GM12878 (cell line): Measurements from ENCODE around the gene SYNDIG1. TPM values are rescaled to one million over a fixed set of nuclear protein-coding genes. Genes with fewer than 3 reads are reported as not detected.

ENCODE experiments used
- ATAC-seq: fragments of 200-7000 bp; cut with Tn5 transposase; 3 replicates; pipeline ENCODE4 v1.9.1; 2020; ENCODE audit warnings: mild to moderate bottlenecking, moderate library complexity
- BruUV-seq: library from RNA; stranded (reverse); fragments of 400-500 nt; replicated peaks from 2 replicates; lab custom pipeline; 2021; lab: Mats Ljungman, UMichigan
- CTCF ChIA-PET: fragments of 300-600 bp; sonication (Branson Sonifier 250); formaldehyde crosslinking; extraction: SDS; loops from one replicate; lab custom pipeline; 2021; ENCODE audit warnings: inconsistent platforms; lab: Yijun Ruan, JAX
- POLR2A ChIA-PET: fragments of 350-600 bp; formaldehyde crosslinking; extraction: SDS; loops from one replicate; lab custom pipeline; 2021; ENCODE audit warnings: inconsistent platforms; lab: Charles Lee
- RAD21 ChIA-PET: fragments of 300-600 bp; sonication (Branson Sonifier 250); formaldehyde crosslinking; loops from one replicate; lab custom pipeline; 2023; ENCODE audit warnings: antibody characterized with exemption; ENCODE audit not compliant: unreplicated experiment; lab: Charles Lee
- SMC1A ChIA-PET: fragments of 300-600 bp; sonication (Branson Sonifier 250); formaldehyde crosslinking; loops from one replicate; lab custom pipeline; 2023; ENCODE audit not compliant: unreplicated experiment, uncharacterized antibody; lab: Charles Lee
- DNase-seq: peaks from one replicate; pipeline ENCODE4 v3.0.0-alpha.2; 2011; ENCODE audit warnings: low read depth, low spot score
- FAIRE-seq: peaks from 3 replicates; lab custom pipeline; 2011; peaks lifted over from hg19 to GRCh38; lab: Jason Lieb, UNC
- H2AFZ ChIP-seq: 2 replicates; pipeline ENCODE4 v1.6.0; 2011; ENCODE audit warnings: low read depth, low read length, control low read depth; ENCODE audit not compliant: control insufficient read depth
- H3K27ac ChIP-seq: 2 replicates; pipeline ENCODE4 v1.5.1; 2011; ENCODE audit warnings: control low read depth; ENCODE audit not compliant: control insufficient read depth, insufficient read depth
- H3K27me3 ChIP-seq, 2 experiments: replicated peaks in 1 of 2; 2 replicates each; pipeline versions ENCODE4 v1.6.0 to v1.6.1; 2011; ENCODE audit warnings: low read length in 1 of 2; ENCODE audit not compliant: control insufficient read depth in 2 of 2, insufficient read depth in 2 of 2
- H3K36me3 ChIP-seq, 2 experiments: 2 replicates each; pipeline ENCODE4 v1.5.1; 2011; ENCODE audit warnings: low read length in 1 of 2; ENCODE audit not compliant: control insufficient read depth in 2 of 2, insufficient read depth in 2 of 2
- H3K4me1 ChIP-seq: 2 replicates; pipeline ENCODE4 v1.6.1; 2011; ENCODE audit warnings: mild to moderate bottlenecking, low read length, moderate library complexity, mixed read lengths; ENCODE audit not compliant: control insufficient read depth, insufficient read depth
- H3K4me2 ChIP-seq: 2 replicates; pipeline ENCODE4 v1.6.0; 2011; ENCODE audit warnings: control low read depth; ENCODE audit not compliant: control insufficient read depth, insufficient read depth
- H3K4me3 ChIP-seq: fragments of 200-600 bp; sonication (generic); 2 replicates; pipeline ENCODE4 v1.5.1; 2016
- H3K79me2 ChIP-seq: 2 replicates; pipeline ENCODE4 v1.6.0; 2011; ENCODE audit warnings: low read length; ENCODE audit not compliant: control insufficient read depth, insufficient read depth
- H3K9ac ChIP-seq: 2 replicates; pipeline ENCODE4 v1.8.0; 2011; ENCODE audit warnings: low read length, control low read depth, mixed read lengths; ENCODE audit not compliant: control insufficient read depth, insufficient read depth
- H3K9me3 ChIP-seq: replicated peaks from 3 replicates; pipeline ENCODE4 v1.5.1; 2011; ENCODE audit warnings: mild to moderate bottlenecking, low read length; ENCODE audit not compliant: control insufficient read depth, insufficient read depth
- H4K20me1 ChIP-seq: 2 replicates; pipeline ENCODE4 v1.6.0; 2011; ENCODE audit not compliant: control insufficient read depth, insufficient read depth
- ASH2L ChIP-seq: fragments of 300-600, 200-600 bp; sonication (generic); IDR thresholded peaks from 2 replicates; pipeline ENCODE4 v1.6.1; 2017; ENCODE audit warnings: low read depth, mild to moderate bottlenecking, borderline replicate concordance
- ATF7 ChIP-seq: fragments of 450-650 bp; IDR thresholded peaks from 2 replicates; pipeline ENCODE4 v1.6.1; 2016; ENCODE audit warnings: low read depth, mild to moderate bottlenecking
- CEBPB ChIP-seq, 2 experiments: fragments of 150-350 bp in 1 of 2; IDR thresholded peaks; 2 replicates each; pipeline ENCODE4 v1.6.1; 2012 to 2014; ENCODE audit warnings: low read depth in 2 of 2, low read length in 2 of 2, borderline replicate concordance in 1 of 2, inconsistent platforms in 1 of 2
- CHD4 ChIP-seq: fragments of 200-600 bp; sonication (generic); IDR thresholded peaks from 2 replicates; pipeline ENCODE4 v1.6.1; 2016; ENCODE audit warnings: mild to moderate bottlenecking
- EP300 ChIP-seq, 2 experiments: fragments of 150-350 bp in 1 of 2; IDR thresholded peaks; 2 replicates each; pipeline ENCODE4 v1.6.1; 2011 to 2012; ENCODE audit warnings: low read depth in 2 of 2, low read length in 2 of 2, borderline replicate concordance in 1 of 2, improper control_type of control experiment in 1 of 2, inconsistent platforms in 1 of 2; ENCODE audit not compliant: control insufficient read depth in 1 of 2
- MYB ChIP-seq: fragments of 150-350 bp; IDR thresholded peaks from 2 replicates; pipeline ENCODE4 v1.6.1; 2014; ENCODE audit warnings: mild to moderate bottlenecking, low read depth, low read length, borderline replicate concordance
- RELA ChIP-seq: fragments of 450-650 bp; IDR thresholded peaks from 2 replicates; pipeline ENCODE4 v1.8.0; 2014; ENCODE audit warnings: borderline replicate concordance; ENCODE audit not compliant: partially characterized antibody
- RUNX3 ChIP-seq: IDR thresholded peaks from 2 replicates; pipeline ENCODE4 v1.6.1; 2012; ENCODE audit warnings: low read length, inconsistent platforms
- SUPT20H ChIP-seq: IDR thresholded peaks from 2 replicates; pipeline ENCODE4 v1.6.1; 2011; ENCODE audit warnings: low read depth, mild to moderate bottlenecking, low read length, moderate library complexity, borderline replicate concordance; ENCODE audit not compliant: control insufficient read depth
- SUZ12 ChIP-seq: fragments of 200-600 bp; sonication (generic); IDR thresholded peaks from one replicate; pipeline ENCODE4 v1.6.1; 2018; ENCODE audit warnings: antibody characterized with exemption, mild to moderate bottlenecking; ENCODE audit not compliant: unreplicated experiment
- TAF1 ChIP-seq: IDR thresholded peaks from 2 replicates; pipeline ENCODE4 v1.6.1; 2011; ENCODE audit warnings: mild to moderate bottlenecking, low read depth, low read length, borderline replicate concordance
- TBL1XR1 ChIP-seq: IDR thresholded peaks from 2 replicates; pipeline ENCODE4 v1.6.1; 2012; ENCODE audit warnings: low read depth, low read length, improper control_type of control experiment
- WRNIP1 ChIP-seq: IDR thresholded peaks from 2 replicates; pipeline ENCODE4 v1.6.1; 2011; ENCODE audit warnings: low read depth, low read length, improper control_type of control experiment, borderline replicate concordance
- WGBS: methylation state at CpG from one replicate; pipeline ENCODE4 v1.1.6; 2016; ENCODE audit warnings: low lambda C conversion rate; ENCODE audit not compliant: insufficient replicate concordance, insufficient coverage; ENCODE audit errors: missing lambda C conversion rate; 5-methylcytosine and 5-hydroxymethylcytosine counted together
- in situ Hi-C: fragments of 300-500 bp; cut with MboI; formaldehyde crosslinking; loops from 9 replicates; pipeline ENCODE4 v1.14.3; 2018; ENCODE audit warnings: mixed read lengths
- intact Hi-C: fragments of 100-400 bp; cut with micrococcal nuclease; formaldehyde crosslinking; loops from one replicate; pipeline ENCODE4 v1.14.2; 2022; ENCODE audit not compliant: unreplicated experiment
- polyA plus RNA-seq, 11 experiments: library from polyadenylated mRNA; depleted of rRNA in 4 of 11; unstranded in 6 of 11; stranded (reverse) in 5 of 11; fragments of >200 nt; fragmentation: Nextera tagmentation in 4 of 11; fragmentation: Illumina TruSeq in 1 of 11; extraction: Ambion mirVana in 4 of 11; extraction: Trizol in 1 of 11; gene quantifications; 1 replicate in 1 of 11; 2 replicates in 10 of 11; pipeline versions ENCODE4 v1.2.1 to v1.2.3, GENCODE V29; 2011 to 2016; ENCODE audit warnings: inconsistent platforms in 2 of 11, missing spikeins in 2 of 11, low read depth in 1 of 11
- total RNA-seq, 4 experiments: library from RNA; depleted of rRNA in 3 of 4; stranded (reverse); fragments of >200 nt in 3 of 4; fragmentation: Illumina TruSeq in 1 of 4; extraction: Trizol in 1 of 4; gene quantifications; 2 replicates each; pipeline versions ENCODE4 v1.2.1 to v1.2.3, GENCODE V29; 2013 to 2021
- TF ChIP-seq, protein P1 (sequence below): IDR thresholded peaks from 2 replicates; pipeline ENCODE4 v1.6.1; 2011; ENCODE audit warnings: low read depth, low read length, improper control_type of control experiment, borderline replicate concordance
- TF ChIP-seq, protein P2 (sequence below): fragments of 450-650 bp; IDR thresholded peaks from 2 replicates; pipeline ENCODE4 v1.6.1; 2017; ENCODE audit warnings: antibody characterized with exemption, mild to moderate bottlenecking, moderate library complexity
- TF ChIP-seq, protein P3 (sequence below): fragments of 450-650 bp; IDR thresholded peaks from 2 replicates; pipeline ENCODE4 v1.6.1; 2018; ENCODE audit warnings: borderline replicate concordance, mild to moderate bottlenecking; ENCODE audit not compliant: partially characterized antibody
- TF ChIP-seq, protein P4 (sequence below): fragments of 450-650 bp; IDR thresholded peaks from 2 replicates; pipeline ENCODE4 v1.6.1; 2017; ENCODE audit warnings: low read depth, mild to moderate bottlenecking, moderate library complexity

The SYNDIG1 gene
- total and polyA plus RNA-seq, 10 of the 15 experiments (the other 5 are each of a cell fraction or from before 2014, with no cell fraction given): not detected

GRCh38 chr20:24443436-24443835 is 26.0 kb upstream of the SYNDIG1 start:
- no peaks in the 10 kb centered on the region for H3K79me2 ChIP-seq
- POLR2A ChIA-PET: no interaction called here
- ATAC-seq (no peak), DNase-seq (no peak), FAIRE-seq (no peak)
- H3K4me2 ChIP-seq: no peak overlapping the region
- H3K4me1 ChIP-seq: no peaks in the 10 kb centered on the region
- 4% methylated on average over 2 of the region's 2 CpGs for WGBS
- BruUV-seq: no TSS peak
- no peak overlapping the region for H3K9ac ChIP-seq
- H3K9me3 ChIP-seq: no peaks in the 10 kb centered on the region
- H3K27ac ChIP-seq: no peak overlapping the region
- in situ Hi-C loops (no loop called here), intact Hi-C loops (no loop called here)
- SMC1A ChIA-PET: no interaction called here
- H4K20me1 ChIP-seq: no peaks in the 10 kb centered on the region
- H2AFZ ChIP-seq: no peak overlapping the region
- CTCF ChIA-PET: no interaction called here
- RAD21 ChIA-PET: no interaction called here
- H3K36me3 ChIP-seq: no peaks in the 10 kb centered on the region
- peaks cover 0 to 4% of the 10 kb centered on the region in 2 experiments; a peak in 2 of 4 replicates for H3K27me3 ChIP-seq
- H3K4me3 ChIP-seq: no peak overlapping the region
- TF ChIP-seq, protein P1, sequence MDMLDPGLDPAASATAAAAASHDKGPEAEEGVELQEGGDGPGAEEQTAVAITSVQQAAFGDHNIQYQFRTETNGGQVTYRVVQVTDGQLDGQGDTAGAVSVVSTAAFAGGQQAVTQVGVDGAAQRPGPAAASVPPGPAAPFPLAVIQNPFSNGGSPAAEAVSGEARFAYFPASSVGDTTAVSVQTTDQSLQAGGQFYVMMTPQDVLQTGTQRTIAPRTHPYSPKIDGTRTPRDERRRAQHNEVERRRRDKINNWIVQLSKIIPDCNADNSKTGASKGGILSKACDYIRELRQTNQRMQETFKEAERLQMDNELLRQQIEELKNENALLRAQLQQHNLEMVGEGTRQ: no peak
- TF ChIP-seq SUPT20H (no peak), TBL1XR1 (no peak), WRNIP1 (no peak), ASH2L (no peak), RELA (no peak), EP300 (IDR thresholded peaks at IDR 0.05; ENCODE audit: borderline replicate concordance in 1 of 2, control insufficient read depth in 1 of 2, low read depth in 2 of 2, low read length in 2 of 2) (no peak), CEBPB (IDR thresholded peaks at IDR 0.05; ENCODE audit: borderline replicate concordance in 1 of 2, low read depth in 2 of 2, low read length in 2 of 2) (no peak), SUZ12 (no peak), ATF7 (no peak), CHD4 (no peak), TAF1 (no peak), MYB (no peak), RUNX3 (no peak)
- TF ChIP-seq, protein P2, sequence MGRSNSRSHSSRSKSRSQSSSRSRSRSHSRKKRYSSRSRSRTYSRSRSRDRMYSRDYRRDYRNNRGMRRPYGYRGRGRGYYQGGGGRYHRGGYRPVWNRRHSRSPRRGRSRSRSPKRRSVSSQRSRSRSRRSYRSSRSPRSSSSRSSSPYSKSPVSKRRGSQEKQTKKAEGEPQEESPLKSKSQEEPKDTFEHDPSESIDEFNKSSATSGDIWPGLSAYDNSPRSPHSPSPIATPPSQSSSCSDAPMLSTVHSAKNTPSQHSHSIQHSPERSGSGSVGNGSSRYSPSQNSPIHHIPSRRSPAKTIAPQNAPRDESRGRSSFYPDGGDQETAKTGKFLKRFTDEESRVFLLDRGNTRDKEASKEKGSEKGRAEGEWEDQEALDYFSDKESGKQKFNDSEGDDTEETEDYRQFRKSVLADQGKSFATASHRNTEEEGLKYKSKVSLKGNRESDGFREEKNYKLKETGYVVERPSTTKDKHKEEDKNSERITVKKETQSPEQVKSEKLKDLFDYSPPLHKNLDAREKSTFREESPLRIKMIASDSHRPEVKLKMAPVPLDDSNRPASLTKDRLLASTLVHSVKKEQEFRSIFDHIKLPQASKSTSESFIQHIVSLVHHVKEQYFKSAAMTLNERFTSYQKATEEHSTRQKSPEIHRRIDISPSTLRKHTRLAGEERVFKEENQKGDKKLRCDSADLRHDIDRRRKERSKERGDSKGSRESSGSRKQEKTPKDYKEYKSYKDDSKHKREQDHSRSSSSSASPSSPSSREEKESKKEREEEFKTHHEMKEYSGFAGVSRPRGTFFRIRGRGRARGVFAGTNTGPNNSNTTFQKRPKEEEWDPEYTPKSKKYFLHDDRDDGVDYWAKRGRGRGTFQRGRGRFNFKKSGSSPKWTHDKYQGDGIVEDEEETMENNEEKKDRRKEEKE: no peak
- TF ChIP-seq, protein P3, sequence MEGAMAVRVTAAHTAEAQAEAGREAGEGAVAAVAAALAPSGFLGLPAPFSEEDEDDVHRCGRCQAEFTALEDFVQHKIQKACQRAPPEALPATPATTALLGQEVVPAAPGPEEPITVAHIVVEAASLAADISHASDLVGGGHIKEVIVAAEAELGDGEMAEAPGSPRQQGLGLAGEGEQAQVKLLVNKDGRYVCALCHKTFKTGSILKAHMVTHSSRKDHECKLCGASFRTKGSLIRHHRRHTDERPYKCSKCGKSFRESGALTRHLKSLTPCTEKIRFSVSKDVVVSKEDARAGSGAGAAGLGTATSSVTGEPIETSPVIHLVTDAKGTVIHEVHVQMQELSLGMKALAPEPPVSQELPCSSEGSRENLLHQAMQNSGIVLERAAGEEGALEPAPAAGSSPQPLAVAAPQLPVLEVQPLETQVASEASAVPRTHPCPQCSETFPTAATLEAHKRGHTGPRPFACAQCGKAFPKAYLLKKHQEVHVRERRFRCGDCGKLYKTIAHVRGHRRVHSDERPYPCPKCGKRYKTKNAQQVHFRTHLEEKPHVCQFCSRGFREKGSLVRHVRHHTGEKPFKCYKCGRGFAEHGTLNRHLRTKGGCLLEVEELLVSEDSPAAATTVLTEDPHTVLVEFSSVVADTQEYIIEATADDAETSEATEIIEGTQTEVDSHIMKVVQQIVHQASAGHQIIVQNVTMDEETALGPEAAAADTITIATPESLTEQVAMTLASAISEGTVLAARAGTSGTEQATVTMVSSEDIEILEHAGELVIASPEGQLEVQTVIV: no peak
- TF ChIP-seq, protein P4, sequence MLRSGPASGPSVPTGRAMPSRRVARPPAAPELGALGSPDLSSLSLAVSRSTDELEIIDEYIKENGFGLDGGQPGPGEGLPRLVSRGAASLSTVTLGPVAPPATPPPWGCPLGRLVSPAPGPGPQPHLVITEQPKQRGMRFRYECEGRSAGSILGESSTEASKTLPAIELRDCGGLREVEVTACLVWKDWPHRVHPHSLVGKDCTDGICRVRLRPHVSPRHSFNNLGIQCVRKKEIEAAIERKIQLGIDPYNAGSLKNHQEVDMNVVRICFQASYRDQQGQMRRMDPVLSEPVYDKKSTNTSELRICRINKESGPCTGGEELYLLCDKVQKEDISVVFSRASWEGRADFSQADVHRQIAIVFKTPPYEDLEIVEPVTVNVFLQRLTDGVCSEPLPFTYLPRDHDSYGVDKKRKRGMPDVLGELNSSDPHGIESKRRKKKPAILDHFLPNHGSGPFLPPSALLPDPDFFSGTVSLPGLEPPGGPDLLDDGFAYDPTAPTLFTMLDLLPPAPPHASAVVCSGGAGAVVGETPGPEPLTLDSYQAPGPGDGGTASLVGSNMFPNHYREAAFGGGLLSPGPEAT: no peak
